Measurements from ENCODE around the gene MAP1LC3B.
A peak's percentile ranks its signal among the peaks of the same experiment; 100 is the strongest.

The MAP1LC3B gene

DNA sequence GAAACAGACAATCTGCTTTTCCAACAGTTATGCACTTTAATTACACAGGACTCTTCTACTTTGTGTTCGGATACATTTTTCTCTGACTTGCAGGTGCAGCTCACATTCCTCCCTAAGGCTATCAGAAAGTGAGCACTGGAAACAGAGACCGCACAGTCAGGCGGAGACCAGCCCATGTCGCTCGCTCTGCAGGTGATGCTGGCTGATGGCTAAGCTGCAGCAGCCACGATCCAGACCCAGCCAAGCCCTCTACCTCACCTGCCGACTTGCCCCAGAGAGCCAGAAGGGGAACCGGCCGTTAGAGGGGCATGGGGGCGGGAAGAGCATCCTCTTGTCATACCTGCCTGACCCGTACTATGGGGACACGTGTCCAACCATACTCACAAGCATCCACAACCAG, 33.8 kb downstream of the MAP1LC3B start:
- H3K4me3 ChIP-seq (ENCODE audit: low read depth, low read length): no peak overlapping the region
- TF ChIP-seq, protein P1, sequence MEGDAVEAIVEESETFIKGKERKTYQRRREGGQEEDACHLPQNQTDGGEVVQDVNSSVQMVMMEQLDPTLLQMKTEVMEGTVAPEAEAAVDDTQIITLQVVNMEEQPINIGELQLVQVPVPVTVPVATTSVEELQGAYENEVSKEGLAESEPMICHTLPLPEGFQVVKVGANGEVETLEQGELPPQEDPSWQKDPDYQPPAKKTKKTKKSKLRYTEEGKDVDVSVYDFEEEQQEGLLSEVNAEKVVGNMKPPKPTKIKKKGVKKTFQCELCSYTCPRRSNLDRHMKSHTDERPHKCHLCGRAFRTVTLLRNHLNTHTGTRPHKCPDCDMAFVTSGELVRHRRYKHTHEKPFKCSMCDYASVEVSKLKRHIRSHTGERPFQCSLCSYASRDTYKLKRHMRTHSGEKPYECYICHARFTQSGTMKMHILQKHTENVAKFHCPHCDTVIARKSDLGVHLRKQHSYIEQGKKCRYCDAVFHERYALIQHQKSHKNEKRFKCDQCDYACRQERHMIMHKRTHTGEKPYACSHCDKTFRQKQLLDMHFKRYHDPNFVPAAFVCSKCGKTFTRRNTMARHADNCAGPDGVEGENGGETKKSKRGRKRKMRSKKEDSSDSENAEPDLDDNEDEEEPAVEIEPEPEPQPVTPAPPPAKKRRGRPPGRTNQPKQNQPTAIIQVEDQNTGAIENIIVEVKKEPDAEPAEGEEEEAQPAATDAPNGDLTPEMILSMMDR (IDR thresholded peaks at IDR 0.05; ENCODE audit: insufficient read depth, low read length, missing control alignments): no peak
- CTCF ChIA-PET: interaction anchor here (2.8 to 5.0 kb wide), 2 partner anchors 9 to 210 kb away, joined by 14 to 37 read pairs; no protein-coding TSS in a partner anchor
- no peak for DNase-seq (ENCODE audit: low read depth, low spot score)
- POLR2A ChIA-PET: no interaction called here

DNA sequence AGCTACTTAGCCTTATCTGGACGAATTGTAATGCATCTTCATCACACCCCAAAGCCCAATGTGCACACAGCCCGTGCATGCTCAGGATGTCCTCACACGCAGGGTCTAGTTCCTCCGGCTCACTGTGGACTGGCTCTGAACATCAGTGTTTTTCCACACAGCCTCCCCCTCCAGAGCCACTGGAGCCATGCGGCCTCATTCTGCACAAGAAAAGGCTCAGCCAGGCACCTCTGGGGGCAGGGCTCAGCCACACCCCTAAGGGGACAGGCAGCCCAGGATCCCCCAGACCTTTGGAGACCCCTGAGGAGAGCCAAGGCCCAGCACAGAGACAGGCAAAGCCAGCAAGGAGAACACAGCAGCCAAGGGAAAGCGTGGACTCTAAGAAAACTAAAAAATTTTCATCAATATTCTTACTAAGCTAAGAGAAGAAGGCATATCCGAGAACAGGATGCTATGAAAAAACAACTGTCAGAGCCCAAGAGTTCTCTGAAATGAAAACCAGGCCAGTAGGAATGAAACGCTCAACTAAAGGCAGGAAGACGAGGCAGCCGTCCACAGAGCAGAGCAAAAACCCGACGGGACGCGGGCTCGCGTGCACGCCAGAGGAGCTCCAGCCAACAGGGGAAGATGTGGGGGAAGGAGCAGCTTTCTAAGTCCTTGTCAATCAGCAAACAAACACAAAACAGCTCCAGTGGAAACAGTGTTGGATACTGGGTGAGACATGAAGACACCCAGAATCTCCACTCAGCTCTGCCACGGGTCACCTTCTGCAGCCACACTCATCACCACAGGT, 34.5 kb downstream of the MAP1LC3B start:
- TF ChIP-seq, protein P1 (IDR thresholded peaks at IDR 0.05; ENCODE audit: insufficient read depth, low read length, missing control alignments): no peak
- DNase-seq (ENCODE audit: low read depth, low spot score): no peak
- CTCF ChIA-PET: interaction anchor here (2.8 to 5.0 kb wide), 2 partner anchors 9 to 209 kb away, joined by 14 to 37 read pairs; no protein-coding TSS in a partner anchor
- H3K4me3 ChIP-seq (ENCODE audit: low read depth, low read length): no peak overlapping the region
- POLR2A ChIA-PET: interaction anchor here (0.6 kb wide), 1 partner anchor 73 kb away, joined by 3 read pairs; no protein-coding TSS in a partner anchor

DNA sequence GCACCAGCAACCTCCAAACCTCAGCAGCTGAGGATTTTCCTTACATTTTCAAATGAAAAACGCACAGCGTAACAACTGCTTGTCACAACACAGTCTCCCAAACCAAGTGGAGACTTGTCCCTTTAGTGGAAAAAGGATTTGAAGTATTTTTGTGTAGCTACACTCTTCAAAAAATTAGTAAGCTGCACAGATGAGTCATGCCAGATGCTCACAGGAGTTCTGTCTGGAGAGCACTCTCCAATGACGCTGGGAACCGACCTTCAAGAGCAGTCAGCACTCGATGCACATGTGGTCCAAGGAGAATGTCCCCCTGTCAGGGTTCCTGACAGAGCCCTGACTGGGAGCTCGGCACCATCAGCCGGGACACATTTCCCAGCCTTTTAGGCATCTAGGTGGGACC, 39.8 kb downstream of the MAP1LC3B start:
- CTCF ChIA-PET: interaction anchor here (1.2 to 3.0 kb wide), 5 partner anchors 12 to 205 kb away, joined by 3 to 17 read pairs (median 7); no protein-coding TSS in a partner anchor
- TF ChIP-seq, protein P1 (IDR thresholded peaks at IDR 0.05; ENCODE audit: insufficient read depth, low read length, missing control alignments): no peak
- H3K4me3 ChIP-seq (ENCODE audit: low read depth, low read length): no peak overlapping the region
- DNase-seq (ENCODE audit: low read depth, low spot score): peak; percentile 31
- POLR2A ChIA-PET: no interaction called here

DNA sequence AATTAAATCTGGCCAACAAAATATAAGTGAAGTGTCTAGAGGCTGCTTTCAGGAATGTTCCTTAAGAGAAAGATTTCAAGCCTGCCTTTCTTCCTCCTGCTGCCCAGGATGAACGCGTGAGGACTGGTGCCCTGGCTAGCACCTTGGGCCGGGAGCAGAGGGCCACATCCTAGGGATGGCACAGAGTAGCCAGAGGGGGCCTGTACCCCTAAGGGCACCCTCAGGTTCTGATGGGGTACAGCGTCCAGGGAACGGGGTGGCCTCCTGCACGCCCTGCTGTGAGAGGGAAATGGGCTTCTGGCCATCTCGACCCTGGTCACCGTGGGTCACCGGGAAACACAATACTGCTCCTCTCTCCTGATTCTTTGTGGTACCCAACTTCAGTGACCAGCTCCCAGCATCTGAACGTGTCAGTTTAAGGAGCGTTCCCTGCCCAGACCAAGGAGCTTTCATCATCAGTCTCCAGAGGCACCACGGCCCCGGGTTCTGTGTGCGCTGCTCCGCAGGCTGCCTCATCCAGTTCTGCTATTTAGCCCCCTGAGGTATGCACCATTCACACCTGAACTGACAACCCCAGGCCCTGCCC, 40.3 kb downstream of the MAP1LC3B start:
- no peak for DNase-seq (ENCODE audit: low read depth, low spot score)
- TF ChIP-seq, protein P1 (IDR thresholded peaks at IDR 0.05; ENCODE audit: insufficient read depth, low read length, missing control alignments): no peak
- POLR2A ChIA-PET: no interaction called here
- H3K4me3 ChIP-seq (ENCODE audit: low read depth, low read length): no peak overlapping the region
- CTCF ChIA-PET: interaction anchor here (1.4 to 3.0 kb wide), 5 partner anchors 12 to 202 kb away, joined by 3 to 17 read pairs (median 6); no protein-coding TSS in a partner anchor

DNA sequence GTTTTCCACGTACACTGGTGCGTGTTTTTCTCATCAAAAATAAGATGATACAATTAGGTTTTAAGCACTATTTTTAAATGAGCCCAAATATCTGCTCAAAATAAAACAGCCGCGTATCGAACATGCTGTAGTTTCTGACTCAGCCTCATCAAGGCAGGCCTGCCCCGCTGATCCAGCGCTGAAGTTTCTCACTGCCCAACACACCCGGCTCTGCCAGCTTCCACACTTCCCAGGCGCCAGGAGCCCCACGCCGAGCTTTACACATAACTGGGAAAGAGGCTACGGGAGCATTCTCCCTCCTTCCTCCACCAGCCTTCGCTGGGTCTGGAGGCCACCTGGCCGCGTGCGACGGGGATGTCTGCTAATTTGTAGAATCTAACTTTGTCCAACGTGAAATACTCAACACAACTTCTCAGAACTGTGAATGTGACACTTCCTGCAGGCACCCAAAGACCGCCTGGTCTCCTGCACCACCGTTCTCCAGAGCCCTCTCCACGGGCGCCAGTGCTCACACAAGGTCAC, 42.1 kb downstream of the MAP1LC3B start:
- CTCF ChIA-PET: interaction anchor here (1.0 to 2.3 kb wide), 2 partner anchors 14 to 17 kb away, joined by 3 to 6 read pairs; no protein-coding TSS in a partner anchor

More for the DNA sequence above, 42.1 kb downstream of the MAP1LC3B start:
- no peak overlapping the region for H3K4me3 ChIP-seq (ENCODE audit: low read depth, low read length)
- no peak for DNase-seq (ENCODE audit: low read depth, low spot score)
- POLR2A ChIA-PET: no interaction called here
- TF ChIP-seq, protein P1 (IDR thresholded peaks at IDR 0.05; ENCODE audit: insufficient read depth, low read length, missing control alignments): no peak

Measured in AG04449 (cell line).